Measurements from ENCODE around the gene LILRA6.
"Not testable (repeated sequence)": the region's sequence is repeated elsewhere in the genome, so short reads cannot be mapped to it uniquely, and the experiment has no call there.

Gene LILRA6

GRCh38 chr19:54279406-54279962 lies 36.9 kb upstream of the LILRA6 start:
- DNase-seq (ENCODE audit: low read depth) = no peak
- no peak overlapping the region for H3K4me3 ChIP-seq (ENCODE audit: low read depth, low read length)
- TF ChIP-seq CTCF (IDR thresholded peaks at IDR 0.05; ENCODE audit: control insufficient read depth, extremely low read depth, insufficient read depth) = no peak

GRCh38 chr19:54278571-54279195 lies 36.1 kb upstream of the LILRA6 start:
- not testable (repeated sequence) for H3K4me3 ChIP-seq (ENCODE audit: low read depth, low read length); DNase-seq (ENCODE audit: low read depth)

DNA sequence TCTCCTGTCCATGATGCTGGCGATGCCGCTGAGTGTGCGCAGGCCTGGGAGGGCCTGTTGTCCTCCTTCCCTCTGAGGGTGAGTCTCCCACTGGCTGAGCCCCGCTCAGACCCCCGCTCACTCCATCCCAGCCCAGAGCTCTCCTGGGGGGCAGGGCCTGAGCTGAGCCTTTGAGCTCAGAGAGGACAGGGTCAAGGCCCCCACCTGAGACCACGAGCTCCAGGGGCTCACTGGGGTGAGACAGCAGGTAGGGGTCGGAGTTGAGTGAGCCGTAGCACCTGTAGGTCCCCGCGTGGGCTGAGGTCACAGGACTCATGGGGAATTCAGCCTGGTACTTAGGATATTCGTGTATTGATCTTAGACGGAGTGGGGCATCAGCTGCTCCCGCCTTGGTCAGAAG lies 35.5 kb upstream of the LILRA6 start:
- DNase-seq (ENCODE audit: low read depth) = not testable (repeated sequence)

GRCh38 chr19:54277111-54277615 lies 34.6 kb upstream of the LILRA6 start:
- DNase-seq (ENCODE audit: low read depth); H3K4me3 ChIP-seq (ENCODE audit: low read depth, low read length): not testable (repeated sequence)

More for the DNA sequence above, 35.5 kb upstream of the LILRA6 start:
- not testable (repeated sequence) for H3K4me3 ChIP-seq (ENCODE audit: low read depth, low read length)

- no peak for DNase-seq (ENCODE audit: low read depth)
- H3K4me3 ChIP-seq (ENCODE audit: low read depth, low read length) = no peak overlapping the region
- TF ChIP-seq CTCF (IDR thresholded peaks at IDR 0.05; ENCODE audit: control insufficient read depth, extremely low read depth, insufficient read depth) = no peak
Measured at GRCh38 chr19:54275951-54276350, 33.4 kb upstream of the LILRA6 start.

GRCh38 chr19:54274516-54274915 lies 31.9 kb upstream of the LILRA6 start:
- not testable (repeated sequence) for DNase-seq (ENCODE audit: low read depth); H3K4me3 ChIP-seq (ENCODE audit: low read depth, low read length)

- DNase-seq (ENCODE audit: low read depth) = no peak
- TF ChIP-seq CTCF (IDR thresholded peaks at IDR 0.05; ENCODE audit: control insufficient read depth, extremely low read depth, insufficient read depth) = no peak
- H3K4me3 ChIP-seq (ENCODE audit: low read depth, low read length) = no peak overlapping the region
Measured at GRCh38 chr19:54273821-54274220, 31.2 kb upstream of the LILRA6 start.

GRCh38 chr19:54272181-54272580 lies 29.6 kb upstream of the LILRA6 start:
- not testable (repeated sequence) for DNase-seq (ENCODE audit: low read depth); H3K4me3 ChIP-seq (ENCODE audit: low read depth, low read length)

GRCh38 chr19:54271587-54271986 lies 29.0 kb upstream of the LILRA6 start:
- DNase-seq (ENCODE audit: low read depth); H3K4me3 ChIP-seq (ENCODE audit: low read depth, low read length): not testable (repeated sequence)

- no peak for TF ChIP-seq CTCF (IDR thresholded peaks at IDR 0.05; ENCODE audit: control insufficient read depth, extremely low read depth, insufficient read depth)
- H3K4me3 ChIP-seq (ENCODE audit: low read depth, low read length) = no peak overlapping the region
- no peak for DNase-seq (ENCODE audit: low read depth)
Measured at GRCh38 chr19:54271106-54271505, 28.5 kb upstream of the LILRA6 start.
